SU-DHL-6 (cell line): ENCODE data around the gene EXOC4.

ENCODE experiments used
- H2AFZ ChIP-seq: fragments of 200-600 bp; sonication (generic); 2 replicates; pipeline ENCODE4 v1.6.1; 2014; ENCODE audit warnings: low read depth, mild to moderate bottlenecking, moderate library complexity, mixed read lengths, antibody characterized with exemption, low read length; ENCODE audit not compliant: severe bottlenecking
- H3F3A ChIP-seq: fragments of 200-600 bp; shearing (Covaris generic); 2 replicates; pipeline ENCODE4 v1.6.0; 2016; ENCODE audit warnings: antibody characterized with exemption, mild to moderate bottlenecking; ENCODE audit not compliant: insufficient read depth
- H3K27ac ChIP-seq: fragments of 200-600 bp; sonication (generic); 2 replicates; pipeline ENCODE4 v1.5.1; 2016; ENCODE audit warnings: low read depth, mild to moderate bottlenecking, low read length, moderate library complexity, mixed read lengths
- H3K27me3 ChIP-seq: fragments of 200-600 bp; sonication (generic), shearing (Covaris generic); 2 replicates; pipeline ENCODE4 v1.6.0; 2014; ENCODE audit warnings: mild to moderate bottlenecking, low read length
- H3K36me3 ChIP-seq: fragments of 200-600 bp; sonication (generic); 2 replicates; pipeline ENCODE4 v1.6.1; 2014; ENCODE audit warnings: mild to moderate bottlenecking, low read length, mixed read lengths
- H3K4me2 ChIP-seq: fragments of 300-600, 200-600 bp; shearing (Covaris generic), sonication (generic); 2 replicates; pipeline ENCODE4 v1.6.0; 2014; ENCODE audit warnings: low read length, low read depth, mild to moderate bottlenecking; ENCODE audit not compliant: poor library complexity, severe bottlenecking
- H3K4me3 ChIP-seq: fragments of 200-600 bp; sonication (generic); 2 replicates; pipeline ENCODE4 v1.5.1; 2014; ENCODE audit warnings: antibody characterized with exemption, low read length, mild to moderate bottlenecking, mixed read lengths; ENCODE audit not compliant: insufficient read depth, poor library complexity, severe bottlenecking
- H3K79me2 ChIP-seq: fragments of 200-600 bp; sonication (generic); 2 replicates; pipeline ENCODE4 v1.6.1; 2014; ENCODE audit warnings: mild to moderate bottlenecking, low read length, moderate library complexity; ENCODE audit not compliant: insufficient read depth
- H3K9ac ChIP-seq: fragments of 200-600 bp; sonication (generic); 2 replicates; pipeline ENCODE4 v1.7.0; 2014; ENCODE audit warnings: mild to moderate bottlenecking, low read length
- H3K9me2 ChIP-seq: fragments of 200-600 bp; sonication (generic); replicated peaks from 2 replicates; pipeline ENCODE4 v1.6.1; 2014; ENCODE audit warnings: low read length; ENCODE audit not compliant: insufficient read depth
- H3K9me3 ChIP-seq: fragments of 200-600 bp; sonication (generic); 2 replicates; pipeline ENCODE4 v1.6.1; 2014; ENCODE audit warnings: low read length, mixed read lengths; ENCODE audit not compliant: insufficient read depth
- H4K20me1 ChIP-seq: fragments of 200-600 bp; sonication (generic); 2 replicates; pipeline ENCODE4 v1.6.1; 2014; ENCODE audit warnings: low read depth, mild to moderate bottlenecking, antibody characterized with exemption, low read length, moderate library complexity, mixed read lengths
- CTCF ChIP-seq: fragments of 200-600 bp; sonication (generic); IDR thresholded peaks from one replicate; pipeline ENCODE4 v1.5.1; 2017; ENCODE audit warnings: antibody characterized with exemption, mild to moderate bottlenecking, low read length, moderate library complexity; ENCODE audit not compliant: insufficient read depth, poor library complexity, severe bottlenecking
- EZH2phosphoT487 ChIP-seq: fragments of 200-600 bp; sonication (generic), shearing (Covaris generic); conservative IDR thresholded peaks from 2 replicates; pipeline ENCODE4 v1.6.1; 2018; ENCODE audit warnings: mild to moderate bottlenecking, antibody characterized with exemption, low read length, moderate library complexity, mixed read lengths

EXOC4 gene

DNA sequence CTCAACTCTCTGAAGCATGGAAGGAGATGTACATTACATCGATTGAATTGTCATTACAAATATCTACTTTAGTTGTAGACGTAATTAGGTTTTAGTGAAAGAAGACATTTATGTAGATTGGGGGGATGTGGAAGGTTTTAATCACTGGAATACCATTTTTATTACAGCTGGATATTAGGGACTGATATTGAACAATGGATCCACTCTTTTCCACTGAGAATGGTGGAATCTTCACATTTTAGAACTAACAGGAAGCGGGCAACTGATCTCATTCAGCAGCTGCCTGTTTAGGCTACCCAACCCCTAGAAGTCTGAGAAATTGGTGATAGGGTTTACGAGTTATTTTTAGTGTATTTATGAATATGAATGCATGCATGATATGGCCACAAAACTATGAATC is 538.0 kb downstream of the EXOC4 start:
- H3K9me3 ChIP-seq, result no peaks in the 10 kb centered on the region
- no peaks in the 10 kb centered on the region for H4K20me1 ChIP-seq

DNA sequence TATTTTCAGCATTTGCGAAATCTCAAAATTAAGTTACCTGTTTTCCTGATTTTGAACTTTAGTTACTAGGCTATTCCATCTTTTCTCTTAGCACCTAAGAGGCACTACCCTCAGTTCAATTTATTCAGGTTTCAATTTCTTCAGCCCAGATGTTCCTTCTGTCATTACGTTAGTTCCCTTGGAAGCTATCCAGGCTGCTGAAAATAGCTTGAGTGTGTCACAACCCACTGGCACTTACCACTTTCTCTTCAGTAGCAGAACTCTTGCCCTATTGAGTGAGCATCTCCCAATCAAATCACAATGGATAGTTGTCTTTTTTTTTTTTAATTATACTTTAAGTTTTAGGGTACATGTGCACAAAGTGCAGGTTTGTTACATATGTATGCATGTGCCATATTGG is 541.6 kb downstream of the EXOC4 start:
- Histone ChIP-seq H3F3A (no peaks in the 10 kb centered on the region), H3K4me3 (no peak overlapping the region), H3K79me2 (no peaks in the 10 kb centered on the region), H3K36me3 (no peaks in the 10 kb centered on the region), H3K27me3 (no peaks in the 10 kb centered on the region), H3K4me2 (no peak overlapping the region), H3K9me3 (no peaks in the 10 kb centered on the region), H3K27ac (no peak overlapping the region), H3K9ac (no peak overlapping the region), H4K20me1 (no peaks in the 10 kb centered on the region), H2AFZ (no peak overlapping the region), H3K9me2 (no peaks in the 10 kb centered on the region)
- TF ChIP-seq EZH2phosphoT487 (no peak), CTCF (no peak)

More for the DNA sequence above, 538.0 kb downstream of the EXOC4 start:
- Histone ChIP-seq H3K9me2 (no peaks in the 10 kb centered on the region), H3K79me2 (no peaks in the 10 kb centered on the region), H2AFZ (no peak overlapping the region), H3K4me3 (no peak overlapping the region), H3K4me2 (no peak overlapping the region), H3F3A (no peaks in the 10 kb centered on the region), H3K27ac (no peak overlapping the region), H3K36me3 (no peaks in the 10 kb centered on the region), H3K9ac (no peak overlapping the region), H3K27me3 (no peaks in the 10 kb centered on the region)
- no peak for TF ChIP-seq CTCF
- TF ChIP-seq EZH2phosphoT487, result no peak

DNA sequence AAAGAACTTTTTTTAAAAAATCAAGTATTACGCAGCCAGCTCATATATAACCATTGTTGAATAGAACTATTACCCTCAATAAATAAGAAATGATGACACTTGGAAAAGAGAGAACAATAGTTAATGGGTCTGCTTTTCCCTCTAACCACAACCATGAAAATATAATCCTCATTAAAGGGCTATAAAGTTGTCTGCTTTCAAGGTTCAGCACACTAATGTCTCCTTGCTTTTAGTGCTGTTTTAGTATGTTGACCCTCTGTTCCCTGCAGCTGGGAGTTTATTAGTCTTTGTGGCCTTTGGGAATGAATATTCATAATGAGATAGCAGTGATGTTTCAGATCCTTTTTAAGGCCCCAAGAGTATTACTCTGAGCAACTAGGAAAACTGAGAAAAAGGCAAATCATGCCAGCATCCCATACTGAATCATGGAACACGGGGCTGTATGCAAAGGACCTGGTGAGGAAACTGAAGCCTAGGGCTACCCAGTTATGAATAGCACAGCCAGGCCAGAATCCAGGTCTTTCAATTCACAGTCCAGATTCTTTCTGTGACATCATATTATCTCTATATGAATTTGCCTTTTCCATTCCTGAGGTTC is 542.3 kb downstream of the EXOC4 start:
- no peak overlapping the region for H3K27ac ChIP-seq
- H3F3A ChIP-seq, result no peaks in the 10 kb centered on the region
- H2AFZ ChIP-seq, result no peak overlapping the region
- H3K27me3 ChIP-seq, result no peaks in the 10 kb centered on the region
- H3K4me3 ChIP-seq, result no peak overlapping the region
- no peaks in the 10 kb centered on the region for H3K79me2 ChIP-seq
- H3K36me3 ChIP-seq, result no peaks in the 10 kb centered on the region
- no peaks in the 10 kb centered on the region for H3K9me3 ChIP-seq
- H3K9me2 ChIP-seq, result no peaks in the 10 kb centered on the region
- no peak overlapping the region for H3K4me2 ChIP-seq
- no peak overlapping the region for H3K9ac ChIP-seq
- TF ChIP-seq EZH2phosphoT487, result no peak
- no peak for TF ChIP-seq CTCF
- H4K20me1 ChIP-seq, result no peaks in the 10 kb centered on the region
